ENCODE data around the gene SLC52A3. TPM values are rescaled to one million over a fixed set of nuclear protein-coding genes. Genes with fewer than 3 reads are reported as not detected.

The SLC52A3 gene
- total RNA-seq, 1 donor from 2014 or later = 0.38 TPM

DNA sequence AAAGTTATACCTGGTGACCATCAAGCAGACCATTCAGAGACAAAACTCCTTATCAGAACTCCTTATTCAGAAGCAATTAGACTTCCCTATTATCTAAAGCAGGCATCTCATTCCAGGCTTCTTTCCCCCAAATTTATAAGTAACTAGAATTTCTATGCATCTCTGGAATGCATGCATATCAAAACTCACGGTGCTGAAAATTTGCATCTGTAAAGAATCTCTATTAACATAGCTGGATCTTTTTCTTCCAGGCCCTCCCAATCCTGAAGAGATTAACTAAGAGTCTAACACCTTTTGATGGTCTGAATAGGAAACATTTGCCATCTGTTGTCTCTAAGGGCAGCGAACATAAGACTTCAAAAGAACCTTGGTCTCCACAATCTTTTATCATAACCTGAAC is 22.8 kb upstream of the SLC52A3 start:
- Mint-ChIP-seq H3K27ac (peak overlapping the region; percentile 57), H3K4me3 (ENCODE audit: low read depth) (no peak overlapping the region), H3K27me3 (no peaks in the 10 kb centered on the region), H3K4me1 (ENCODE audit: low read depth) (peaks cover 10% of the 10 kb centered on the region), H3K9me3 (ENCODE audit: low read depth) (peaks cover 27% of the 10 kb centered on the region), H3K36me3 (ENCODE audit: insufficient read depth) (peaks cover 3% of the 10 kb centered on the region)
- TF ChIP-seq, protein P1, sequence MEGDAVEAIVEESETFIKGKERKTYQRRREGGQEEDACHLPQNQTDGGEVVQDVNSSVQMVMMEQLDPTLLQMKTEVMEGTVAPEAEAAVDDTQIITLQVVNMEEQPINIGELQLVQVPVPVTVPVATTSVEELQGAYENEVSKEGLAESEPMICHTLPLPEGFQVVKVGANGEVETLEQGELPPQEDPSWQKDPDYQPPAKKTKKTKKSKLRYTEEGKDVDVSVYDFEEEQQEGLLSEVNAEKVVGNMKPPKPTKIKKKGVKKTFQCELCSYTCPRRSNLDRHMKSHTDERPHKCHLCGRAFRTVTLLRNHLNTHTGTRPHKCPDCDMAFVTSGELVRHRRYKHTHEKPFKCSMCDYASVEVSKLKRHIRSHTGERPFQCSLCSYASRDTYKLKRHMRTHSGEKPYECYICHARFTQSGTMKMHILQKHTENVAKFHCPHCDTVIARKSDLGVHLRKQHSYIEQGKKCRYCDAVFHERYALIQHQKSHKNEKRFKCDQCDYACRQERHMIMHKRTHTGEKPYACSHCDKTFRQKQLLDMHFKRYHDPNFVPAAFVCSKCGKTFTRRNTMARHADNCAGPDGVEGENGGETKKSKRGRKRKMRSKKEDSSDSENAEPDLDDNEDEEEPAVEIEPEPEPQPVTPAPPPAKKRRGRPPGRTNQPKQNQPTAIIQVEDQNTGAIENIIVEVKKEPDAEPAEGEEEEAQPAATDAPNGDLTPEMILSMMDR (IDR thresholded peaks at IDR 0.05; ENCODE audit: unreplicated experiment) = no peak
- no peak for DNase-seq (ENCODE audit: low spot score, unreplicated experiment)

DNA sequence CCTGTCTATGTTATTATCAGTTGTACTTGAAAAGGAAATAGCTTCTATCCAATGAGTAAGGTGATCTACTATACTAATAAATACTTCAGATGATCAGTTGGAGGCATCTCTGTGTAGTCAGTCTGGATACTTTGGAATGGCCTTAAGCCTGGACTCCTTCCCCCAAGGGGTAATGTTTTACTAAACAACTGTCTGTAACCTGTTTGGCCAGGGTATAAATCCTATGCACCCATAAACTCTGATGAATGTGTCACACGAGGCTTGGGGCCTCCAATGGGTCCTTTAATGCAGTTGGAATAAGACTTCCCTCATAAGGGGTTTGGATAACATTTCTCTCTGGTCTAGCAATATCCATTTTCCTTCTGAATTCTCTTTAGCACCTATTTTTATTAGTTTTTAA is 19.5 kb upstream of the SLC52A3 start:
- DNase-seq (ENCODE audit: low spot score, unreplicated experiment) = no peak
- TF ChIP-seq, protein P1 (IDR thresholded peaks at IDR 0.05; ENCODE audit: unreplicated experiment) = no peak
- H3K27ac Mint-ChIP-seq = no peak overlapping the region
- peaks cover 26% of the 10 kb centered on the region for H3K9me3 Mint-ChIP-seq (ENCODE audit: low read depth)
- peaks cover 6% of the 10 kb centered on the region for H3K36me3 Mint-ChIP-seq (ENCODE audit: insufficient read depth)
- H3K4me1 Mint-ChIP-seq (ENCODE audit: low read depth) = peaks cover 10% of the 10 kb centered on the region
- H3K27me3 Mint-ChIP-seq = no peaks in the 10 kb centered on the region
- H3K4me3 Mint-ChIP-seq (ENCODE audit: low read depth) = no peak overlapping the region

GRCh38 chr20:779771-780170 is 11.5 kb upstream of the SLC52A3 start:
- no peak for DNase-seq (ENCODE audit: low spot score, unreplicated experiment)
- H3K4me1 Mint-ChIP-seq (ENCODE audit: low read depth) = peaks cover 12% of the 10 kb centered on the region
- H3K27ac Mint-ChIP-seq = no peak overlapping the region
- TF ChIP-seq, protein P1 (IDR thresholded peaks at IDR 0.05; ENCODE audit: unreplicated experiment) = no peak
- no peak overlapping the region for H3K4me3 Mint-ChIP-seq (ENCODE audit: low read depth)
- peaks cover 12% of the 10 kb centered on the region for H3K9me3 Mint-ChIP-seq (ENCODE audit: low read depth)
- no peaks in the 10 kb centered on the region for H3K27me3 Mint-ChIP-seq
- peaks cover 4% of the 10 kb centered on the region for H3K36me3 Mint-ChIP-seq (ENCODE audit: insufficient read depth)

DNA sequence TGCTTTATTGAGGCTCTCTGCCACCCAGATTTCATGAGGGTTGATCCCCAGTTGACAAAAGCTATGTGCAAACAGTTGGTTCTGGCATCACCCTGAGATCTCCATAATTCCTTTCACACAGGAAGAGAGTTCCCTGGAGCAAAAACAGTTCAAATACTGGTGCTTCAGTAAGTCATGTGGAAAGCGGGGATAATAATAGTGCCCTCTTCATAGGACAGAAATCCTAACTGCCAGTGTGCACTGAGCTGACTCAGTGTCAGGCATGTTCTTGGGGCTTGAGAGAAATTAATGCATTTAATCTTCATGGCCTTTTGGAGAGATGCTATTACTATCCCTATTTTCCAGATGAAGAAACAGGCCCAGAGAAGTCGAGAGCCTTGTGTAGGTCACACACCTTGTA is 7.9 kb upstream of the SLC52A3 start:
- Mint-ChIP-seq H3K4me3 (ENCODE audit: low read depth) (no peak overlapping the region), H3K9me3 (ENCODE audit: low read depth) (no peaks in the 10 kb centered on the region), H3K27me3 (peaks cover 3% of the 10 kb centered on the region), H3K4me1 (ENCODE audit: low read depth) (peaks cover 27% of the 10 kb centered on the region), H3K27ac (no peak overlapping the region), H3K36me3 (ENCODE audit: insufficient read depth) (no peaks in the 10 kb centered on the region)
- DNase-seq (ENCODE audit: low spot score, unreplicated experiment) = no peak
- TF ChIP-seq, protein P1 (IDR thresholded peaks at IDR 0.05; ENCODE audit: unreplicated experiment) = no peak

DNA sequence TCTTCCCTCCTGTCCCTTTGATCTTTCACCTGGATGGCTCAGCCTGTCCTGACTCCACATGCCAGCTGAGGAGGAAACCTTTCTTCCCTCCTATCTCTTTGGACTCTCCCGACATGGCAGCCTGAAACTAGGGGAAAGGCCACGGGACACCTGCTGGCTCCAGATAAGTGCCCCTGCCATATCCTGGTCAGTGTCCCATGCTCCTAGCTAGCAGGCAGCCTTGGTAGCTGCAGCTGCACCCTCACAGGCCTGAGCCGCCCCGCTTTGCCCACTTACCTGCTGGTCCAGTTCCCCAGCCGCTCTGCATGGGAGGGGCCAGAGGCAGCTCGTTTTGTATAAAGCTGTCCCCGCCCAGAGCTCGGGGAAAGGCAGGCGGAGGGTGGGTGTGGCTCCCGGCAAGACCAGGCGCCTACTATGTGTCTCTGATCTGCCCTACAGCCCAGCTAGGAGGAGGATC is 7.4 kb upstream of the SLC52A3 start:
- DNase-seq (ENCODE audit: low spot score, unreplicated experiment) = no peak
- H3K36me3 Mint-ChIP-seq (ENCODE audit: insufficient read depth) = no peaks in the 10 kb centered on the region
- TF ChIP-seq, protein P1 (IDR thresholded peaks at IDR 0.05; ENCODE audit: unreplicated experiment) = no peak
- no peak overlapping the region for H3K4me3 Mint-ChIP-seq (ENCODE audit: low read depth)
- peaks cover 3% of the 10 kb centered on the region for H3K27me3 Mint-ChIP-seq
- H3K9me3 Mint-ChIP-seq (ENCODE audit: low read depth) = no peaks in the 10 kb centered on the region
- no peak overlapping the region for H3K27ac Mint-ChIP-seq
- peaks cover 27% of the 10 kb centered on the region for H3K4me1 Mint-ChIP-seq (ENCODE audit: low read depth)
